GM10248 (cell line): Measurements from ENCODE around the gene MYRF.

ENCODE experiments used
- CTCF ChIA-PET: fragments of 300-600 bp; sonication (Branson Sonifier 250); formaldehyde crosslinking; extraction: SDS; loops from one replicate; lab custom pipeline; 2021; ENCODE audit warnings: antibody characterized with exemption; lab: Yijun Ruan, JAX
- POLR2A ChIA-PET: fragments of 350-650 bp; sonication (Branson Sonifier 250); formaldehyde crosslinking; extraction: SDS; loops from one replicate; lab custom pipeline; 2020; ENCODE audit warnings: antibody characterized with exemption; lab: Yijun Ruan, JAX
- DNase-seq: peaks from one replicate; pipeline ENCODE4 v3.0.0; 2012; ENCODE audit errors: extremely low spot score
- TF ChIP-seq, protein P1 (sequence below): IDR thresholded peaks from 2 replicates; pipeline ENCODE4 v1.5.1; 2012; ENCODE audit warnings: mild to moderate bottlenecking, low read depth; ENCODE audit errors: extremely low read depth, missing control alignments, control extremely low read depth

MYRF gene

DNA sequence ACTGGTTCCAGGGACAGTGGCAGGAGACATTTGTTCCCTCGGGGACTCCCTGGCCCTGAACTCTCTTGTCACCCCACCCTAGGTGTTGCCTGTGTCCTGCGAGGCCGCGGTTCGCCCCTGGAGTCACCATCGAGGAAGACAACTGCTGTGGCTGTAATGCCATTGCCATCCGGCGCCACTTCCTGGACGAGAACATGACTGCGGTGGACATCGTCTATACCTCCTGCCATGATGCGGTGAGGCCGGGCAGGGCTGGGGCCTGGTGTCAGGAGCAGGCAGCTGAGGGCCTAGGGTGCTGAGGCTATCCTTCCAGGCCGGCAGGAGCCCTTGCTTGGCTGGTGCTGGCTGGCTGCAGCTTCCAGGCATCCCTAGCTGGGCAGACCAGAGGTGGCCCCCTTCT is 17.7 kb upstream of the MYRF start:
- no peak for DNase-seq
- CTCF ChIA-PET: interaction anchor here (1.1 to 3.7 kb wide), 11 partner anchors 9 to 112 kb away, joined by 3 to 56 read pairs (median 9); partner anchors contain the start of gene MYRF
- POLR2A ChIA-PET: no interaction called here
- TF ChIP-seq, protein P1, sequence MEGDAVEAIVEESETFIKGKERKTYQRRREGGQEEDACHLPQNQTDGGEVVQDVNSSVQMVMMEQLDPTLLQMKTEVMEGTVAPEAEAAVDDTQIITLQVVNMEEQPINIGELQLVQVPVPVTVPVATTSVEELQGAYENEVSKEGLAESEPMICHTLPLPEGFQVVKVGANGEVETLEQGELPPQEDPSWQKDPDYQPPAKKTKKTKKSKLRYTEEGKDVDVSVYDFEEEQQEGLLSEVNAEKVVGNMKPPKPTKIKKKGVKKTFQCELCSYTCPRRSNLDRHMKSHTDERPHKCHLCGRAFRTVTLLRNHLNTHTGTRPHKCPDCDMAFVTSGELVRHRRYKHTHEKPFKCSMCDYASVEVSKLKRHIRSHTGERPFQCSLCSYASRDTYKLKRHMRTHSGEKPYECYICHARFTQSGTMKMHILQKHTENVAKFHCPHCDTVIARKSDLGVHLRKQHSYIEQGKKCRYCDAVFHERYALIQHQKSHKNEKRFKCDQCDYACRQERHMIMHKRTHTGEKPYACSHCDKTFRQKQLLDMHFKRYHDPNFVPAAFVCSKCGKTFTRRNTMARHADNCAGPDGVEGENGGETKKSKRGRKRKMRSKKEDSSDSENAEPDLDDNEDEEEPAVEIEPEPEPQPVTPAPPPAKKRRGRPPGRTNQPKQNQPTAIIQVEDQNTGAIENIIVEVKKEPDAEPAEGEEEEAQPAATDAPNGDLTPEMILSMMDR: no peak

DNA sequence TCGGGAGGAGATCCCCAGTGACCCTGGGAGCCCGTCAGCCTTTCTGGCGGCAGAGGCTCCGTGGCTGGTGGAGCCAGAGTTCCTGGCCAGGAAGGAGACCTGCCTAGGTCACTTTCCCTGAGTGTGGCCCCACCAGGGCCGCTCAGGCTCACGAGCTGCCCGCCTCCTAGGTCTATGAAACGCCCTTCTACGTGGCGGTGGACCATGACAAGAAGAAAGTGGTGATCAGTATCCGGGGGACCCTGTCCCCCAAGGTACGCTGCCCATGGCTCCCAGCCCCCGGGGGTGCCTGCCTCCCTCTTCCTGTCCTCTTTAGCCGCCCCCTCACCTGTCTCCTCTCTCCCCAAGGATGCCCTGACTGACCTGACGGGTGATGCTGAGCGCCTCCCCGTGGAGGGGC is 17.0 kb upstream of the MYRF start:
- DNase-seq: no peak
- CTCF ChIA-PET: interaction anchor here (1.5 to 3.7 kb wide), 2 partner anchors 60 to 289 kb away, joined by 3 to 13 read pairs; no protein-coding TSS in a partner anchor
- POLR2A ChIA-PET: no interaction called here
- TF ChIP-seq, protein P1: no peak

DNA sequence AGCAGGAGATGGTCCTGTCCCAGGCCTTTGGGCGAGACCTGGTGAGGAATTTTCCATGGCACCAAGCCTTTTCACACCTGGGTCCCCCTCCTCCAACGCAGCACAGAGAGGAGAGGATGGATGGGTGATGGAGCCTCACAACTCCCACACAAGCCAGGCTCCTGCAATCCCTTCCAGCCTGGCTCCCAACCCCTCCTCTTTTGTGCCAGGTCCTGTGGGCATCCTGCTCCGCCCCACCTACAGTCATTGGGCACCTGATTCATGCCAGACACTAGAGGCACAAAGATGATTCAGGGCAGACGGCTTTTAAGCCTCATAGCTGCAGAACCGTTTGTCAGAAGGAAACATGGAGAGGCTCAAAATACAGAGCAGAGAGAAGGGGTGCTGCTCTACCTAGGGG is 16.1 kb upstream of the MYRF start:
- CTCF ChIA-PET: interaction anchor here (1.0 to 4.0 kb wide), 4 partner anchors 11 to 290 kb away, joined by 3 to 27 read pairs (median 3); no protein-coding TSS in a partner anchor
- DNase-seq: no peak
- POLR2A ChIA-PET: no interaction called here
- TF ChIP-seq, protein P1: no peak

DNA sequence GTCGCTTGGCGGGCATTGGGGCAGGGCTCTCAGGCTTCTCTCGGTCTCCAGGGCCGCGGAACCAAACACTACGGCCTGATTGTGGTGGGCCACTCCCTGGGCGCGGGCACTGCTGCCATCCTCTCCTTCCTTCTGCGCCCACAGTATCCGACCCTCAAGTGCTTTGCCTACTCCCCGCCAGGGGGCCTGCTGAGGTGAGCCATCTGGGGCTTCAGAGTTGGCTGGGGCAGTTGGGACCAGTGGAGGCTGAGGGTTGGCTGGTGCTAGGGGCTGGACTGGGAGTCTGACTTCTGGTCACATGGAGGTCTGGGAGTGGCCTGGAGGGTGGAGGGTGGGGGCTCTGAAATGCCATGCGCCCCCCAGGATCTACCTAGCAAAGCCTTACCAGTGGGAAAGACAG is 15.3 kb upstream of the MYRF start:
- ChIA-PET CTCF (interaction anchor here (1.0 to 4.0 kb wide), 5 partner anchors 10 to 291 kb away, joined by 3 to 27 read pairs (median 3); partner anchors contain the start of gene DAGLA), POLR2A (no interaction called here)
- no peak for DNase-seq
- TF ChIP-seq, protein P1: no peak

DNA sequence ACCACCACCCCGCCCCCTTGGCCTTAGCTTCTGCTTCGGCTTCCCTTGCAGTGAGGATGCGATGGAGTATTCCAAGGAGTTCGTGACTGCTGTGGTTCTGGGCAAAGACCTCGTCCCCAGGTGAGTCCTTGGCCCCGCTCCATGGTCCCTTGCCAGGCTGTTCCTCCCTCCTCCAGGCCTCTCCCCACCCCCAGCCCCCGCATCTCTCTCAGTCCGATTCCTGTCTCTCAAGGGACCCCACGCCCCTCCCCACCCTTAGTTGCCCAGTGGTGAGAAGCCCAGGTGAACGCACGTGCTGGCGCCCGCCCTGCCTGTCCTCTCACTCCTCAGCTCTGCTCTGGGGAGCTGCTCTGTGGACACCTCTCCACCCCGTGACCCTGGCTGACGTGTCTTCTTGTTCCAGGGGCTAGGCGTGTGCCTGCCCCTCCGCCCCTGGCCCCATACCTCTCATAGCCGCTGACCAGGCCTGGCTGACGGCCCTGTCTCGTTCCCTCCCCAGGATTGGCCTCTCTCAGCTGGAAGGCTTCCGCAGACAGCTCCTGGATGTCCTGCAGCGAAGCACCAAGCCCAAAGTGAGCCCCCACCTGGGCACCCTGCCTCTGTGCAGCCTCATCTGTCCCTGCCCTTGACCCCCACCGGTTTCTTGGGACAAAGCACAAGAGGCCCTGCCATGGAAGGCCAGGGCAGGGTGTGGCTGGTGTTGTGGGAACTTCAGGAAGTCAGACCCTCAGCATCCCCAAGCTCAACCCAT is 14.6 kb upstream of the MYRF start:
- CTCF ChIA-PET: interaction anchor here (1.1 to 4.0 kb wide), 3 partner anchors 9 to 57 kb away, joined by 3 to 27 read pairs (median 3); partner anchors contain the start of gene DAGLA
- POLR2A ChIA-PET: no interaction called here
- no peak for DNase-seq
- TF ChIP-seq, protein P1: no peak

DNA sequence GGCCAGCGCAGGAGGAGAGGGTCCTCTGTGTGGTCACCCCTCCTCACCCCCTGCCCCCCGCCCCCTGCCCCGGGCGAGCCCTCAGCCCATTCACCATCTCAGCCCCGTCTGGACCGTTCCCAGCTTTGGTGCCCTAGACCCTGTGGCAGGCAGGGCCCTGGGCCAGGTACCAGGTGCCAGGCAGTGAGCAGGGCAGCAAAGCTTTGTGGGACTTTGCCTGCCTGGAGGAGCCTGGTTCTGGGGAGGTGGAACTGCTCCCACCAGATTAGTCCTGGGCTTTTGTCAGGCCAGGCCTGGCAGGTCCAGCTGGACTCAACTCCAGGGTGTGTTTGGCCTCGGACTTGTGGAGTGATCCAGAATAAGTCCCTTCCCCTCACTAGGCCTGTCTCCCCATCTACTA is 13.7 kb upstream of the MYRF start:
- POLR2A ChIA-PET: no interaction called here
- CTCF ChIA-PET: interaction anchor here (1.7 to 4.0 kb wide), 2 partner anchors 8 to 55 kb away, joined by 4 to 27 read pairs; no protein-coding TSS in a partner anchor
- TF ChIP-seq, protein P1: no peak
- DNase-seq: no peak
